Trophoblast cell (in vitro differentiated cells and primary cell): ENCODE data around the gene USP54.

Experiments
- DNase-seq, 2 donors: peaks; one replicate each; pipeline ENCODE4 v3.0.0-alpha.2; 2016
- H2AFZ ChIP-seq: 2 replicates; pipeline ENCODE4 v1.6.1; 2013; ENCODE audit warnings: low read length, moderate library complexity, mild to moderate bottlenecking; ENCODE audit not compliant: insufficient read depth, poor library complexity
- H2AK5ac ChIP-seq: 2 replicates; pipeline ENCODE4 v1.6.1; 2013; ENCODE audit warnings: mild to moderate bottlenecking, low read length
- H2BK120ac ChIP-seq: 2 replicates; pipeline ENCODE4 v1.6.1; 2013; ENCODE audit warnings: low read length, mild to moderate bottlenecking, moderate library complexity; ENCODE audit not compliant: insufficient read depth, poor library complexity
- H2BK12ac ChIP-seq: 2 replicates; pipeline ENCODE4 v1.6.1; 2013; ENCODE audit warnings: mild to moderate bottlenecking, low read length, moderate library complexity
- H2BK5ac ChIP-seq: 2 replicates; pipeline ENCODE4 v1.6.1; 2013; ENCODE audit warnings: low read length, low read depth, moderate library complexity, mild to moderate bottlenecking; ENCODE audit not compliant: poor library complexity
- H3K14ac ChIP-seq: 2 replicates; pipeline ENCODE4 v1.6.1; 2013; ENCODE audit warnings: mild to moderate bottlenecking, low read length
- H3K18ac ChIP-seq: 2 replicates; pipeline ENCODE4 v1.6.1; 2013; ENCODE audit warnings: mild to moderate bottlenecking, low read length
- H3K23ac ChIP-seq: 2 replicates; pipeline ENCODE4 v1.6.1; 2013; ENCODE audit warnings: low read length
- H3K27ac ChIP-seq: 2 replicates; pipeline ENCODE4 v1.5.1; 2013; ENCODE audit warnings: low read depth, mild to moderate bottlenecking, inconsistent platforms, low read length, moderate library complexity
- H3K27me3 ChIP-seq: 2 replicates; pipeline ENCODE4 v1.6.1; 2013; ENCODE audit warnings: inconsistent platforms, mild to moderate bottlenecking, low read length, moderate library complexity; ENCODE audit not compliant: insufficient read depth
- H3K36me3 ChIP-seq, 2 experiments: 1 replicate in 1 of 2; 2 replicates in 1 of 2; pipeline ENCODE4 v1.6.1; 2013; ENCODE audit warnings: low read length in 2 of 2, mild to moderate bottlenecking in 2 of 2, moderate library complexity in 1 of 2; ENCODE audit not compliant: insufficient read depth in 2 of 2, control insufficient read depth in 1 of 2
- H3K4ac ChIP-seq: 2 replicates; pipeline ENCODE4 v1.6.1; 2013; ENCODE audit warnings: low read depth, mild to moderate bottlenecking, low read length, moderate library complexity
- H3K4me1 ChIP-seq, 2 experiments: 1 replicate in 1 of 2; 2 replicates in 1 of 2; pipeline ENCODE4 v1.6.1; 2013; ENCODE audit warnings: low read length in 2 of 2, mild to moderate bottlenecking in 2 of 2, moderate library complexity in 1 of 2; ENCODE audit not compliant: insufficient read depth in 2 of 2, control insufficient read depth in 1 of 2
- H3K4me2 ChIP-seq: 2 replicates; pipeline ENCODE4 v1.6.1; 2013; ENCODE audit warnings: inconsistent platforms, mild to moderate bottlenecking, low read length, moderate library complexity
- H3K4me3 ChIP-seq: 2 replicates; pipeline ENCODE4 v1.5.1; 2013; ENCODE audit warnings: mild to moderate bottlenecking, low read depth, low read length, inconsistent platforms
- H3K79me1 ChIP-seq: one replicate; pipeline ENCODE4 v1.6.1; 2013; ENCODE audit warnings: low read length
- H3K79me2 ChIP-seq: 2 replicates; pipeline ENCODE4 v1.6.1; 2013; ENCODE audit warnings: low read length, mild to moderate bottlenecking; ENCODE audit not compliant: control insufficient read depth, insufficient read depth, poor library complexity
- H3K9ac ChIP-seq: 2 replicates; pipeline ENCODE4 v1.6.1; 2013; ENCODE audit warnings: mild to moderate bottlenecking, low read length
- H3K9me3 ChIP-seq: 2 replicates; pipeline ENCODE4 v1.6.1; 2013; ENCODE audit warnings: low read depth, mild to moderate bottlenecking, control low read depth, inconsistent platforms, low read length; ENCODE audit not compliant: insufficient read depth
- H4K12ac ChIP-seq: 2 replicates; pipeline ENCODE4 v1.6.1; 2013; ENCODE audit warnings: low read depth, mild to moderate bottlenecking, low read length, moderate library complexity
- H4K8ac ChIP-seq: 2 replicates; pipeline ENCODE4 v1.6.1; 2013; ENCODE audit warnings: low read depth, mild to moderate bottlenecking, low read length, moderate library complexity
- H4K91ac ChIP-seq: one replicate; pipeline ENCODE4 v1.6.1; 2013; ENCODE audit warnings: low read depth, mild to moderate bottlenecking, low read length, moderate library complexity
- WGBS: extraction: QIAGEN DNeasy Blood & Tissue Kit; methylation state at CpG from one replicate; pipeline ENCODE4 v1.1.7; 2013; ENCODE audit warnings: missing lambda C conversion rate; ENCODE audit not compliant: insufficient read length, insufficient coverage; ENCODE audit errors: extremely low coverage; 5-methylcytosine and 5-hydroxymethylcytosine counted together

USP54 gene

DNA sequence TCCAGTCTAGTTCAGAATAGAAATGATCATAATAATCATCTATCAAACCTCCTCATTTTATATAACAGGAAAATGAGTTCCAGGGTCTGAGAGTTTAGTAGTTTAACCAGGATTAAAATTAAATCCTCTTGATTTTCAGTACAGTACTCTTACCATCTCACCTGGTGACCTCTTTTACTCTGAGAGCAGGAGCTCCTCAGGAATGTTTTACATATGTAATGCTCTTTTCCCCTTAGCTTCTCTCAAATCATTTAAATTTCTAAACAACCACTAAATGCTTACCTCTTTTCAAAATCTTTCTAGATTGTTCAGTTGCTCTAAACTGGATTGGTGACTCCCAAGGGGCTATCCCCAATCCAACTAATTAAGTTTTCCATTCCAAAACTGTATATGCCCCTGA lies 85.1 kb downstream of the USP54 start:
- Histone ChIP-seq H3K27me3 (no peaks in the 10 kb centered on the region), H2AFZ (no peak overlapping the region), H3K79me2 (no peaks in the 10 kb centered on the region), H3K9me3 (no peaks in the 10 kb centered on the region), H3K18ac (no peak overlapping the region), H3K4me3 (no peak overlapping the region), H3K79me1 (no peaks in the 10 kb centered on the region), H2AK5ac (no peak overlapping the region), H2BK12ac (no peak overlapping the region), H3K23ac (no peak overlapping the region), H2BK120ac (no peak overlapping the region), H4K12ac (no peak overlapping the region), H3K4me1 (no peaks in the 10 kb centered on the region), H2BK5ac (no peak overlapping the region), H4K91ac (no peak overlapping the region), H3K9ac (no peak overlapping the region), H3K27ac (no peak overlapping the region), H4K8ac (no peak overlapping the region), H3K14ac (no peak overlapping the region), H3K36me3 (peaks cover 0 to 6% of the 10 kb centered on the region in 2 experiments), H3K4ac (no peak overlapping the region), H3K4me2 (no peak overlapping the region)
- DNase-seq, result no peak

DNA sequence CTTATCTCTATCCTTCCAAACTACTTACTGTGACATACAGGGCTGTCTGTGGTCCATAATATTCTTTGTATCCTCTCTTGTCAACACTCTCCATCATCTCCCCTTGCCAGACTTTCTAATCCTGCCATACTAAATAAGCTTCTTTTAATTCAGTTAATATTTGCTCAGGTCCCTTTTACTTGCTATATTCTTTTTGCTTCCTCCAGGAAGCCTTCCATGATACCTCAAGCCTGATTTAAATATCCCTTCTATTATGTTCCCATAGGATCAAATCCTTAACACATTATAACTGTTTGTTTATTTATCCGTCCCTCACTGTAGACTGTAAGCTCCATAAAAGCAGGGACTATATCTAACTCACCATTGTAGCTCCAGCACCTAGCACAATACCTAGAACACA lies 88.1 kb downstream of the USP54 start:
- no peak overlapping the region for H2AFZ ChIP-seq
- no peak overlapping the region for H3K4ac ChIP-seq
- no peak for DNase-seq
- no peak overlapping the region for H3K18ac ChIP-seq
- no peak overlapping the region for H2BK5ac ChIP-seq
- H3K4me1 ChIP-seq, result no peaks in the 10 kb centered on the region
- no peak overlapping the region for H3K14ac ChIP-seq
- H4K12ac ChIP-seq, result no peak overlapping the region
- no peaks in the 10 kb centered on the region for H3K79me2 ChIP-seq
- no peak overlapping the region for H2BK120ac ChIP-seq
- WGBS, result no CpG with 5 or more reads among the region's 1 CpG
- no peak overlapping the region for H3K27ac ChIP-seq
- H3K4me3 ChIP-seq, result no peak overlapping the region
- H3K9ac ChIP-seq, result no peak overlapping the region
- no peak overlapping the region for H3K23ac ChIP-seq
- H3K79me1 ChIP-seq, result no peaks in the 10 kb centered on the region
- H2BK12ac ChIP-seq, result no peak overlapping the region
- no peaks in the 10 kb centered on the region for H3K27me3 ChIP-seq
- no peak overlapping the region for H2AK5ac ChIP-seq
- H4K8ac ChIP-seq, result no peak overlapping the region
- H3K36me3 ChIP-seq, result peaks cover 6 to 13% of the 10 kb centered on the region in 2 experiments
- H4K91ac ChIP-seq, result no peak overlapping the region
- no peak overlapping the region for H3K4me2 ChIP-seq
- H3K9me3 ChIP-seq, result no peaks in the 10 kb centered on the region

GRCh38 chr10:73501651-73502050 lies 89.5 kb downstream of the USP54 start:
- Histone ChIP-seq H3K36me3 (peaks cover 6 to 13% of the 10 kb centered on the region in 2 experiments), H3K4ac (no peak overlapping the region), H4K91ac (no peak overlapping the region), H3K4me3 (no peak overlapping the region), H3K4me1 (peaks cover 0 to under 1% of the 10 kb centered on the region in 2 experiments), H3K79me1 (no peaks in the 10 kb centered on the region), H2BK12ac (no peak overlapping the region), H3K27me3 (no peaks in the 10 kb centered on the region), H3K9ac (no peak overlapping the region), H4K12ac (no peak overlapping the region), H2AFZ (no peak overlapping the region), H2BK120ac (no peak overlapping the region), H4K8ac (no peak overlapping the region), H2AK5ac (no peak overlapping the region), H3K18ac (no peak overlapping the region), H3K9me3 (no peaks in the 10 kb centered on the region), H3K14ac (no peak overlapping the region), H3K79me2 (no peaks in the 10 kb centered on the region), H3K27ac (no peak overlapping the region), H3K23ac (no peak overlapping the region), H3K4me2 (no peak overlapping the region), H2BK5ac (no peak overlapping the region)
- no peak for DNase-seq

- H3K23ac ChIP-seq, result no peak overlapping the region
- no peak overlapping the region for H4K8ac ChIP-seq
- H3K79me2 ChIP-seq, result peaks cover 3% of the 10 kb centered on the region
- no peaks in the 10 kb centered on the region for H3K9me3 ChIP-seq
- no peak overlapping the region for H3K4me2 ChIP-seq
- H3K4ac ChIP-seq, result no peak overlapping the region
- no peak overlapping the region for H2AK5ac ChIP-seq
- H2BK120ac ChIP-seq, result no peak overlapping the region
- H3K4me1 ChIP-seq, result peaks cover 0 to 5% of the 10 kb centered on the region in 2 experiments
- H3K27ac ChIP-seq, result no peak overlapping the region
- peaks cover 6 to 7% of the 10 kb centered on the region in 2 experiments for H3K36me3 ChIP-seq
- H3K4me3 ChIP-seq, result no peak overlapping the region
- H4K91ac ChIP-seq, result no peak overlapping the region
- H2BK5ac ChIP-seq, result no peak overlapping the region
- peaks cover 6% of the 10 kb centered on the region for H3K79me1 ChIP-seq
- H2AFZ ChIP-seq, result no peak overlapping the region
- no peak overlapping the region for H3K14ac ChIP-seq
- H3K27me3 ChIP-seq, result no peaks in the 10 kb centered on the region
- no peak for DNase-seq
- H3K9ac ChIP-seq, result no peak overlapping the region
- no peak overlapping the region for H3K18ac ChIP-seq
- H2BK12ac ChIP-seq, result no peak overlapping the region
- no CpG with 5 or more reads among the region's 2 CpGs for WGBS
- H4K12ac ChIP-seq, result no peak overlapping the region
Measured at GRCh38 chr10:73497623-73498022, 93.5 kb downstream of the USP54 start.
